Right lobe of liver (tissue), 4 donors: ENCODE results near the gene EEIG2.

Experiments used
- POLR2A ChIP-seq: fragments of 450-650 bp; IDR thresholded peaks from one replicate; pipeline ENCODE4 v1.6.1; 2017; ENCODE audit warnings: antibody characterized with exemption, mild to moderate bottlenecking
- TF ChIP-seq, protein P1 (sequence below), 4 donors: fragments of 200-600 bp in 3 of 4; fragments of 450-650 bp in 1 of 4; IDR thresholded peaks; one replicate each; pipeline versions ENCODE4 v1.5.1 to v1.8.0; 2016 to 2022; ENCODE audit warnings: antibody characterized with exemption in 4 of 4, mild to moderate bottlenecking in 2 of 4
- donor health status: DM: no; HTN: no; CAD: no.
- donor health status: DM: no; HTN: no; CAD: no.
- donor health status: DM: no; HTN: yes; CAD: no.

DNA sequence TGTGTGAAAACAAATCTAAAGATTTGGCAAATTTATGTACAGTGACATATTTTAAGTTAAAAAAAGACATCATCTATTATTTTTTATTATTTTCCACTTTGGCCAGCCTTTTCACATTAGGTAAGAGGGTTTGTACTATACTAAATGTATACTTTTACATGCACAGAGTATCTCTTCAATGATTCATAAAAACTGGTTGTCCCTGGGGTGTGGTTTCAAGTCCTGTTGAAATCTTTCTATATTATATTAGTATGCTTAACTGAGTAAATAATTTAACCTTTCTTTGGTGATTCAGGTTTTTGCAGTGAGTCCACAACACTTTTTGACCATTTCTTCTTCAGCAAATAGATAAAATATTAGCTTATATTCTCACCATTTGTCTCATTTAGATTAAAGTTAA, 45.7 kb downstream of the EEIG2 start:
- no peak for TF ChIP-seq POLR2A
- TF ChIP-seq, protein P1, sequence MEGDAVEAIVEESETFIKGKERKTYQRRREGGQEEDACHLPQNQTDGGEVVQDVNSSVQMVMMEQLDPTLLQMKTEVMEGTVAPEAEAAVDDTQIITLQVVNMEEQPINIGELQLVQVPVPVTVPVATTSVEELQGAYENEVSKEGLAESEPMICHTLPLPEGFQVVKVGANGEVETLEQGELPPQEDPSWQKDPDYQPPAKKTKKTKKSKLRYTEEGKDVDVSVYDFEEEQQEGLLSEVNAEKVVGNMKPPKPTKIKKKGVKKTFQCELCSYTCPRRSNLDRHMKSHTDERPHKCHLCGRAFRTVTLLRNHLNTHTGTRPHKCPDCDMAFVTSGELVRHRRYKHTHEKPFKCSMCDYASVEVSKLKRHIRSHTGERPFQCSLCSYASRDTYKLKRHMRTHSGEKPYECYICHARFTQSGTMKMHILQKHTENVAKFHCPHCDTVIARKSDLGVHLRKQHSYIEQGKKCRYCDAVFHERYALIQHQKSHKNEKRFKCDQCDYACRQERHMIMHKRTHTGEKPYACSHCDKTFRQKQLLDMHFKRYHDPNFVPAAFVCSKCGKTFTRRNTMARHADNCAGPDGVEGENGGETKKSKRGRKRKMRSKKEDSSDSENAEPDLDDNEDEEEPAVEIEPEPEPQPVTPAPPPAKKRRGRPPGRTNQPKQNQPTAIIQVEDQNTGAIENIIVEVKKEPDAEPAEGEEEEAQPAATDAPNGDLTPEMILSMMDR (IDR thresholded peaks at IDR 0.05) = no peak
